ENCODE measurements around the gene POLRMT.

- TF ChIP-seq CTCF (IDR thresholded peaks at IDR 0.05; ENCODE audit: insufficient read depth, low read depth, low read length) (no peak), EZH2 (IDR thresholded peaks at IDR 0.05; ENCODE audit: insufficient read depth, low read length) (no peak)
Measured at GRCh38 chr19:580274-580835, 53.0 kb downstream of the POLRMT start.

Data from astrocyte (in vitro differentiated cells and primary cell).